Astrocyte of the hippocampus (primary cell): ENCODE measurements around the gene OR10A5.
"Not testable (repeated sequence)": the region's sequence is repeated elsewhere in the genome, so short reads cannot be mapped to it uniquely, and the experiment has no call there.

Experiments
- DNase-seq: peaks from one replicate; pipeline ENCODE4 v3.0.0; 2011; ENCODE audit warnings: low read depth, low spot score

OR10A5 gene

GRCh38 chr11:6845383-6845782 lies at the start of gene OR10A5:
TSS of gene OR10A5 (plus strand) at chr11:6845683. CDS start at chr11:6845683, 0 bp downstream.
- no peak for DNase-seq

- no peak for DNase-seq
Measured at GRCh38 chr11:6799402-6799801, 46.1 kb upstream of the OR10A5 start, which contains the start of gene OR6A2. TSS of gene OR6A2 (minus strand) at chr11:6799689. CDS start at chr11:6795708, 3,981 bp downstream.

- DNase-seq, result not testable (repeated sequence)
Measured at GRCh38 chr11:6801075-6801474, 44.4 kb upstream of the OR10A5 start.

GRCh38 chr11:6812390-6813005 lies 33.0 kb upstream of the OR10A5 start:
- peak; percentile 50 for DNase-seq

- DNase-seq, result no peak
Measured at GRCh38 chr11:6813656-6814055, 31.8 kb upstream of the OR10A5 start.

GRCh38 chr11:6817694-6818093 lies 27.8 kb upstream of the OR10A5 start:
- DNase-seq, result no peak

- no peak for DNase-seq
Measured at GRCh38 chr11:6818967-6819366, 26.5 kb upstream of the OR10A5 start.

- DNase-seq, result no peak
Measured at GRCh38 chr11:6824136-6824823, 21.2 kb upstream of the OR10A5 start.

GRCh38 chr11:6825231-6825744 lies 20.2 kb upstream of the OR10A5 start:
- no peak for DNase-seq

GRCh38 chr11:6828103-6828502 lies 17.4 kb upstream of the OR10A5 start:
- DNase-seq, result no peak

GRCh38 chr11:6833356-6833755 lies 12.1 kb upstream of the OR10A5 start:
- no peak for DNase-seq

- no peak for DNase-seq
Measured at GRCh38 chr11:6834021-6834420, 11.5 kb upstream of the OR10A5 start.

- no peak for DNase-seq
Measured at GRCh38 chr11:6841694-6842093, 3.8 kb upstream of the OR10A5 start.

- no peak for DNase-seq
Measured at GRCh38 chr11:6843670-6844069, 1.8 kb upstream of the OR10A5 start.

GRCh38 chr11:6844356-6844755 lies 1.1 kb upstream of the OR10A5 start:
- DNase-seq, result no peak

- DNase-seq, result no peak
Measured at GRCh38 chr11:6850526-6850925, 5.0 kb downstream of the OR10A5 start.

GRCh38 chr11:6854801-6855200 lies 9.3 kb downstream of the OR10A5 start:
- DNase-seq, result not testable (repeated sequence)

GRCh38 chr11:6855971-6856541 lies 10.6 kb downstream of the OR10A5 start:
- peak; percentile 42 for DNase-seq

- no peak for DNase-seq
Measured at GRCh38 chr11:6856871-6857270, 11.4 kb downstream of the OR10A5 start.

GRCh38 chr11:6862961-6863360 lies 17.5 kb downstream of the OR10A5 start, which contains the start of gene OR10A2:
TSS of gene OR10A2 (plus strand) at chr11:6863057. CDS start at chr11:6869755, 6,698 bp downstream.
- DNase-seq, result peak; percentile 3

- DNase-seq, result no peak
Measured at GRCh38 chr11:6864438-6864837, 19.0 kb downstream of the OR10A5 start.

- no peak for DNase-seq
Measured at GRCh38 chr11:6871278-6871677, 25.8 kb downstream of the OR10A5 start.

GRCh38 chr11:6875761-6876160 lies 30.3 kb downstream of the OR10A5 start:
- DNase-seq, result no peak
